GM18519 (cell line): Measurements from ENCODE around the gene SLC35F4.

Source experiments
- ATAC-seq: cut with Tn5 transposase; IDR thresholded peaks from one replicate; pipeline ENCODE4 v1.9.1; 2021; ENCODE audit warnings: mild to moderate bottlenecking, moderate library complexity; ENCODE audit not compliant: unreplicated experiment, low FRiP score

SLC35F4 gene

DNA sequence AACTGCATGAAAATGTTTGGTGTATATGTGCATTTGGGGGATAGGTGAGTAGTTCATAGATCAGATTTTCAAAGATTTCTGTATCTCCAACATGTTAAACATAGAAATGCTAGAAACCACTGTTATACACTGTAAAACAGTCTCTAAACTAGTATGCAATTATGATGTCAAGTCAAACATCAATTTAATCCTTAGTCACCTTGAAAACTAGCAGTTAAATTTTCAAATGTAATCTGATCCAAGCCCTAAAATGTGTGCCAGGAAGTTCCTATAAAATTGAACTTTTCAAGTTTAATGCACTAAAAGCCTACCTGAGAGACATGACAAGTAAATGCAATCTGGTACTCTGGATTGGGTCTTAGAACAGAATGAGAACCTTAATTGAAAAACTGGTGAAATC is 14.5 kb downstream of the SLC35F4 start:
- ATAC-seq = no peak

DNA sequence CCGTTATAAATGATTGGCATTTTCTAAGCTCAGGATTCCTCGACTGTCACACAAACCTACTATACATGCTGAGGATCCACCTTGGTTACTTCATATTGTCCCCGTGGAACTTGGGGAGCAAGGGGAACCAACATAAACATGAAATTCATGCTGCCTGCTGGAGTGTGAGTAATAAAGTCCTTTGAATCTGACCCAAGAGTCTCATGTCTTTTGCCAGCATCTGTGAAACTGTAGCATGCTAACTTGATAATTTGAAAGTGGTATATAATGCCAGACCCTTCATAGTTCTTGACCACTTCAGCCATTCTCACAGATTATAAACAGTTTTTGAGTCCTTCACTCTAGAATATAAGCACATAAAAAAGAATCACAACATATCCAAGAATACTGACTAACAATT is 17.1 kb downstream of the SLC35F4 start:
- no peak for ATAC-seq

- no peak for ATAC-seq
Measured at GRCh38 chr14:57848353-57848752, 17.5 kb downstream of the SLC35F4 start.

DNA sequence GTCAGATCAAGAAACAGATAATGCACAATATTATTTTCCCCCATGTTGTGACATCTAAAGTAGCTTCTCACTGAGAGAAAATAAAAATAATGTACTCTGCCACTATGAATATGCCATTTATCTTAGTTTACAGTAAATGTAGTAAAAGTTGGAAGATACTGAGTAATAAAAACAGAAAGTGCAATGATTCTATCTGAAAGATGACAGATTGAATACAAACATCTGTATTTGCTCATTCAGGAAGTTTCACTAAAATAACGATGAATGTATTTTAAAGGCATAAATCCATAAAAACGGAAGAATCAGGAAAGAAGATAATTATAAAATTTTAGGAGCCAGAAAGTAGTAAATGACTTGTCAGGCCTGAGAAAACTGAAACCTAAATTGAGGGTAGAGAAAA is 18.2 kb downstream of the SLC35F4 start:
- no peak for ATAC-seq

DNA sequence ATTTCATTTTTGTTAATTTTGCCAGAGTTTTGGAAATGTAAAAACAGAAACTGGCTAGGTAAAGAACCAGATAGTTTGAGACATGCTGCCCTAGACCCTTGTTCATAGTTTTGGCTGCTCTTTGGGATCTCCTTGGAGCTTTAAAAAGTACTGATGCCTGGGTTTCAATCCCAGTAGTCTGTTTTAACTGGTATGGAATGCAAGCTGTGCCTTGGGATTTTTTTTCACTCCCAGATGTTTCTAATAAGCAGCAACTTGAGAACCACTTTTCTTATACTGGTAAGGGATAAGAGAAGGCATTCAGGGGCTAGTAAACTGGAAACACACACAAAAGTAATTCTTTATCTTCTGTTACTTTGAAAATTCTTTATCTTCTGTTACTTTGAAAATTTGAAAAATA is 18.8 kb downstream of the SLC35F4 start:
- no peak for ATAC-seq

- no peak for ATAC-seq
Measured at GRCh38 chr14:57846596-57846995, 19.3 kb downstream of the SLC35F4 start.

DNA sequence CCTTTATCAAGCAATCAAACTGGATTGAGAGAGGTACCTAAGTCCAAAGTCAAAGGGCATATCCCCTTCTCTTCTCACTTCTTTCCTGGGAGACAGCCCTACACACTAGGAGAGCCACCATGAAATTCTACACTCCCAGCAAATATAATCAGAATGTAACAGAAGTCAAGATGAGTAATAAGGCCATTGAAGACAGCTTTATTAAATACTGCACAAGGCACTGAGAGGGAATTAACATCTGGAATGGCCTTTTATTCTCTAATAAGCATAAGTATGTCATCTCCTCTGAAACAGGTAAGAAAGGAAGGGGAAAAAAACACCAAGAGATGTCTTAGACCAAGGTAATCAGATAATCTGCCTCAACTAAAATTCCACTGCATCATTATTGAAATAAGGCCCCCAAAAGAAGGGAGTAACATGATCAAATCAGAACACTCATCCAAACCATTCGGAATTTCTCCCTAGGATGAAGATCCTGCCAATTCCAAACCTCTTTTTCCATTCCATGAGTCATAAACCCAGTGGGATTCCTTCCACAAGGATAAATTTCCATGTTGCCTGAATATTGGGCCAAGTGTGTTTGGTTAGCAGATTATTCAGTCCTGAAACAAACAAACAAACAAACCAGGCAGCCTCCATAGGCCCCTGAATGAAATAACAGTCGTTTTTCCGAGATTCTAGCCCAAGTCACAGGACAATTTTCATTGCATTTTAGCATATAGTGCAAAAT is 19.9 kb downstream of the SLC35F4 start:
- ATAC-seq = no peak

DNA sequence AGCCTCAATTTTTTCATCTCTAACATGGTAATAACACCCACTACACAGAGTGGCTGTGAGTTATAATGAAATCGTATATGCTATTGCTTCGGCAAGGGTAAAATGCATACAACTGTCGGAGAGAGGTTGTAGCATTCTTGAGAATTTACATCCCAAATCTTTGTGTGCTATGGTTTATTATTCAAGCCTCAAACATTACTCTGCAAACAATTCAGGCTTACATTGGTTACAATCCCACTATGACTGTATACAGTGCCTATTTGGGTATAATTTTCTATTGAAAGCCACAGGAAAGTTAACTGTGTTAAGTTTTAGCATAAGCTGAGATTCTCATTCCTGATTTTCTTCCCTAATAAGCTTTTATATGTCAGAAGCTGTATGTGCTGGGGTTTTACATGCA is 20.6 kb downstream of the SLC35F4 start:
- ATAC-seq = no peak

GRCh38 chr14:57837267-57837666 is 28.6 kb downstream of the SLC35F4 start:
- no peak for ATAC-seq

DNA sequence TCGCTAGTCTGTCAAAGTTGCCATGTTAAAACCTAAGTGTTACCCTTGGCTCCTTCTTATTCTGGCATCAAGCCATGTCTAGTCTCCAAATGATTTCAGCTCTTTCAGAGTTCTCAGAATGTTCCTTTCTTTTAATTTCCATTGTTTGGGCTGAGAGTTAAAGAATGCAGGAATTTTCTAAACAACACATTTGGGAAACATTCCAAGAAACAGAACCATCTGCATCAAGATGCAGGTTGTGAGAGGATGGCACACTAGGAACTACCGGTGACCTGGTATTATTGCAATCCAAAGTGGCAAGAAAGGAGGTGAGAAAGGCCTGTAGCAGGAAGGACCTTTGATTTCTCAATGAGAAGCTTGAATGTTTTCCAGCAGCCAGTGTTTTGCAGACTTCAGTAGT is 30.1 kb downstream of the SLC35F4 start:
- ATAC-seq = no peak

GRCh38 chr14:57834961-57835360 is 30.9 kb downstream of the SLC35F4 start:
- no peak for ATAC-seq

DNA sequence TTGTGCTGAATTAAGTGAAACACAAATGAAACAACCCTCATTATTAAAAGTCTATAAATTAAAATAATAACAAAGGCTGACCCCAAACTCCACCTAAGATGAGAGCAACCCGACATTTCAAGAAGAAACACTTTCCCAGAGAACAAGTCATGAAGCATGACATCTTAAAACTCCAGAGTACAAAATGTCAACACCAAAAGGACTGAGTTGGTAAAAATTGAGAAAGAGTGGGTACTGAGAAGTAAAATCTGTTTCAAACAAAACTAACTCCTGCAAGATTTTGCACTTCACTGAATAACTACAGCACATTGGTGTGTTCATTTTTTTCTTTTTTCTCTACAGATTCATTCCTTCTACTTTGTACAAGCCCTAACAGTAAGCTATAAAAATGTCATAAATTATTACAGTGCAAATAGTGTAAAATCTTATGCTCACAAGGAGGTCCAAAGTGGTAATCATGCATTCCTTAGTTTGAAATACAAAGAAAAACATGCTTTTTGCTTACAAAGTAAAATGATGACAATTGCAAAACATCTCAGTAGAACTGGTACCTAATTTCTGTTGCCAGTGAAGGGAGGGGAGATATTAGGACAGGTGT is 31.8 kb downstream of the SLC35F4 start:
- no peak for ATAC-seq

DNA sequence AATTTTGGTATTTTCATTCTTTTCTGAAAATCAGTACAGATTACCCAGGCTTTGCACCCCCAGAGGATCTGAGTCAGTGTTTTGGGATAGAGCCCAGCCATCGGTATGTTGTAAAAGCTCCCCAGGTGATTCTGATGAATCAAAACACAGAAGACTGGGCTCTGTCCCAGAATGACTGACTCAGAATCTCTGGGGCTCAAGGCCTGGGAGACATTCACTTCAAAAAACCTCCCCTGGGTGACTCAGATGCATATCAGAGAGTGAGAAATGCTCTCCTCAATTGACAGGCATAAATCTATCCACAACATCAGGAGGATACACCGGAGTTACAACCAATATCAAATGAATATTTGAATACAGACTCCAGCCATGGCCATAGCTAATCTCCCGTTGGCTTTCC is 32.6 kb downstream of the SLC35F4 start:
- no peak for ATAC-seq

DNA sequence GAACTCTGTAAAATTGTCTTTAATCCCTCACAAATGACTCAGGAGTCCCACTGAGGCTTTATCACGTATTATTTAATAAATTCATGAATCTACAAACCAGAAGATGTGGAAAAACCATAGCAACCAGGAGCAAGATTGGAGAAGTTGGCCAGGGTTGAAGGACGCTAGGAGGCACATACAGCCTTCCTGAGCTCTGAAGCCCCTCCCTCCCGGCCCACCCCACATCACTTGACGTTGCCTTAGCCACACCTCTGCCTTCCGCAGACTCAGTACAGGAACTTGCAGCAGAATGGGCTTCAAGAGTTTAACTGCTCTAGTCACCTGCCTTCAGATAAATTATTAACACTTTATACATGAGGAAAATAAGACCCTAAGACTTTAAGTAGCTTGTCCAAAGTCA is 33.9 kb downstream of the SLC35F4 start:
- ATAC-seq = no peak

DNA sequence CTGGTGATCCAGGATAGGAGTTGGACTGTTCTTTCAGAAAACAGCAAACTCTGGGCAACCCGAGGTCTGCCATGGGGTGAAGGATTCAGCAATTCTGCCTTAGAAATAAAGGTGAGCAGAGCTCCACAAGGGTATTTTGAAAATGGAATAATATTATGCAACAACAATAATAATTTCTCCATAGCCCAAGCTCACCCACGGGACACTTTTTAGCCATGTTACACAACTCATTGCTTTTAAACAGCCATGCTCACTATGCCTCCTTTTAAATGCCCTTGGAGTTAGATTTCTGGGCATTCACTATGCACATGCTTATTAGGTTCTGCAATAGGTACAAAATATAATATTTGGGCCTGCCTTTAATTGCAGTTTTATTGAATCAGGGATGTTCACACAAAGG is 37.2 kb downstream of the SLC35F4 start:
- ATAC-seq = no peak

- no peak for ATAC-seq
Measured at GRCh38 chr14:57823015-57823660, 42.8 kb downstream of the SLC35F4 start.

GRCh38 chr14:57822081-57822480 is 43.8 kb downstream of the SLC35F4 start:
- no peak for ATAC-seq

DNA sequence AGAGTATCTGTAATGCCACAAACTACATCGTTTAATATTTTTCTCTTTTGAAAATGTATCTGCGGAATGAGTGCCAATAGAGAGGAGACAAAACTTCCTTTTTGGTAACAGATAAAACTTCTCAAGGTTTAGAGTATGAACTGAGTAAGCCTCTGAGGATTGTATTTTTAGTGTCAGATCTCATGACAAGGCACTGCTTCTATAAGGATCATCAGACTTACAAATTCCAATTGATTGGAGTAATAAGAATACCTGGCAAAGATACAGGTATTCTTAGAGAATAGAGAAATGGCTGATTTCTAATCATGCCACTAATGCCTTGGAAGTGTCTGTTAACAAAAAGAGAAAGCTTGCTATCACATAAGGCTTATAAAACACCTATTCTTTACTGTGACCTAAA is 45.3 kb downstream of the SLC35F4 start:
- ATAC-seq = no peak

GRCh38 chr14:57818511-57818910 is 47.4 kb downstream of the SLC35F4 start:
- ATAC-seq = no peak

- peak; percentile 58 for ATAC-seq
Measured at GRCh38 chr14:57816568-57817284, 49.2 kb downstream of the SLC35F4 start.

DNA sequence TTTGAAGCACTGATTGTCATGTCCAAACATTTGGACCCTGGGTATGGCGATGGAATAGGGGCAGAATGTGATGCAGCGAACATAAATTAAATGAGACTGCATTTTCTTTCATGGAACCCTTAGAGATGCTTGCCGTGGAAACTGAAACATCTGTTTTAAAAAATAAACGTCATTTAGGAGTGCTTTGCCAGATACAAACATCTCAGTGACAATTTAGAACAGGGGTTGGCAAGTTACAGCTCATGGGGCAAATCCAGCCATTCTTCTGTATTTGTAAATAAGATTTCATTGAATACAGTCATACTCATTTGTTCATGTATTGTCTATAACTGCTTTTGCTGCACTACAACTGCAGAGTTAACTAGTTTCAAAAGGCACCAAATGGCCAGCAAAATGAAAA is 51.2 kb downstream of the SLC35F4 start:
- no peak for ATAC-seq
